Erythroblast (primary cell): Measurements from ENCODE around the gene LPAR3.

ENCODE experiments used
- DNase-seq, 2 experiments: peaks; one replicate each; lab custom pipeline; 2025; lab: John Stamatoyannopoulos, UW
- GATA1 ChIP-seq: IDR thresholded peaks from 2 replicates; pipeline ENCODE4 v1.6.1; 2011; ENCODE audit warnings: low read depth, mild to moderate bottlenecking, control low read depth, low read length, moderate library complexity
- POLR2A ChIP-seq: IDR thresholded peaks from 2 replicates; pipeline ENCODE4 v1.6.1; 2011; ENCODE audit warnings: mild to moderate bottlenecking, low read length

The LPAR3 gene

DNA sequence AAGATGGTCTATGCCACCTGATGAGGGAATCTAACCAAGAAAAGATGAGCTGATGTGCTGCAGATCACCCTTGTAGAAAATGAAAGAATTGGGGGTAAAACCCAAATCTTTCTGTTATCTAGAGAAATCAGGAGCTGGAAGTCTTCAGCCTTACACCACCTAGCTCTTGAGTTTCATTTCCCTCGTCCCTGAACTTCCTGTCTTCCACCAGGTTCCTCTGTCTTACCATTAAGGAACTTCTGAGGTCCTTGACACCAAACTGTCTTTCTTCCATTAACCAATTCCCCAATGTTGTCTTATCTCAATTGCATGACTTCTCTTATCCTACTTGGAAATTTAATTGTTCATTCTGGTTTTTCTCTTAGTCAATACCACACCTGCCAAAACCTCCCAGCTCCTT lies 31.5 kb downstream of the LPAR3 start:
- no peak for TF ChIP-seq POLR2A
- no peak for TF ChIP-seq GATA1
- DNase-seq = no peak

DNA sequence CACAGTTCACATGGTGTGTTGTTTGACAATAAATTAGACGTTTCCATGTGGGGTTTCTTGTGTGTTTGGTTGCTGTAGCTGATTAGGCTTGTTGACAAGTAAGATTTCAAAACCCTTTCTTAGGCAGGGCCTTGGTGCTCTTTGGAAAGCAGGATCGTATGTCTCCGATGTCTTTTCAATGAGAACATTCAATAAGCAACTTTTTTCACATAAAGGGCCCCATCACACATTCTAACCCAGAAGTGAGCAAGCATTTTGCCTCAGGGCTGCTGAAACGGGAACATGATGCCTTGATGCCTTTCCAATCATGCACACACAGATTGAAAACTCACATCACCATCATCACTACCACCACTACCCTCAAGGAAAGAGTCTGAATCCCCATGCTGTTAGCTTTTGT lies 33.1 kb downstream of the LPAR3 start:
- no peak for DNase-seq
- TF ChIP-seq POLR2A (no peak), GATA1 (no peak)

DNA sequence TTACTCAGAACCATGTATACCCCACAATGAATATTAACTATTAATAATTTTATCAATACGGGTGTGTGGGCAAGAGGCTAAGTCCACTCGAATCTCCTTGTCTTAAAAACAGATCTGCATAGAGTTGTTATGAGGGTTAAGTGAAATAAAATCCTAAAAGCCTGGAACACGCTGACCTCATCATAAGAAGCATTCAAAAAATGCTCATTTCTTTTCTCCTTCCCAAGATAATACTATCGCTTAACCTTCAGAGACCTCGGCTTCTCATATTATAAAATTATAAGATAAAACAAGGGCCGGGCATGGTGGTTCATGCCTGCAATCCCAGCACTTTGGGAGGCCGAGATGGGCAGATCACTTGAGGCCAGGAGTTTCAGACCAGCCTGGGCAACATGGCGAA lies 35.1 kb downstream of the LPAR3 start:
- no peak for TF ChIP-seq GATA1
- TF ChIP-seq POLR2A = no peak
- no peak for DNase-seq

DNA sequence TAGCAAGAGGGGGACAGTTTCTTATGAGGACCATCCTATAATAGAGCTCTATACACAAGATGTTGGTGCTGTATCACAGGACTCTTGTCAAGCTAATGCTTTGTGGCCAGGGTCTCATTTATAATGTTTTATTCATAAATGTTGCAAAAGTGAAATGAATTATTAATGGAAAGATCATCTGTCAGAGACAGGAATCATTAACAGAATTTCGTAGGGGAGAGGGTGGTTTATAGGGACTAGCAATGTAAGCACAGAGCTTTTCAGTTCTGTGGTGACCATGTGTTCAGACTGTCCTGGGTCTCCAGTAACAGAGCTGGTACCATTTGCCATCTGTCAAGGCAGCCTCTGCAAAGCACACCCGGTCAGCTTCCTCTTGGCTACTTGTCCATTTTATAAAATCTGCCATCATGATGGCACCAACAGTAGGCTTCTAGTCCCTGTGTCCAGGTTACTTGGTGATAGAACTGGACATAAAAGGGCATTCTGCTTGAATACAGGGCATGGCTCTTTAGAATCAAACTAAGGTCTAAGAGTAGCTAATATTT lies 36.2 kb downstream of the LPAR3 start:
- no peak for TF ChIP-seq POLR2A
- TF ChIP-seq GATA1 = no peak

DNA sequence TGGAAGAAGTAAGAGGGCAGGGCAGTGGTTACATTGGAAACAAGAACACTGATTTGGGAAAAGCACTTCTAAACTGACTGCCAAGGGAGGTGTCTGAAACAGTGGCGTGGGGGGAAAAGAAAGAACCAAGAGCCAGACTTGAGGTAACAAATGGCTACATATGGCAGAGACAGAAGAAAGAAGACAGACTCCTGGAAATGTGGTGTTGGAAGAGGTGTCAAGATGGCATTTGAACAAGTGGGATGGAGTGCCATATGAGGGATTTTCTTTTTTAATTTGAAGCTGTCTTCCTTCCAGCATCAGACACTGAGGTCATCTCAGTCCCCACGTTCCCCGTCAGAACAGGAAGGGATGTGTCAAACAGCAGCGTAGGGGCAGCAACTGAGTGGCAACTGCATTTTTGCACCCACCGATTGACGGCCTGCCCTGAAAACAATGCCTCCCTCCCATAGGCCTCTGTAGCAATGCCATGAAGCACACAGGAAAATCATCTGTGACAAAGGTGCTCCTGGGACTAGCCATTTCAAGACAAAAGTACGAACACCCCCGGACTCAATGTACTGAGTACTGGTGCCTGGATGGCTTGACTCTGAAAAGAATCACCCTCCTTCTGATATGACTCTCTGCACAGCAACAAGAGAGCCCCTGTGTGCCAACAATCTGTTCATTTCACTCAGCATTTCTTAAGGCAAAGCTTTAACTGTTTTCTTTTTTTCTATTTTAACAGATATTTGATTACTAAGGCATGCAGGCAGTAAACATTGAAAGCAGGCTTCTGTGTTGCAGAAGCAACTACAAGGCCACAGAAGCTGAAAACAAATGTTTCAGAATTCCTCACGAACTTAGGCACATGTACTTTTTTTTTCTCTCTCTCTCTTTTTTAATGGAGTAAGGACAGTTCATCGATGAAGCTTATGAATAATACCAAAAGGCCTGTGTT lies 37.0 kb downstream of the LPAR3 start:
- DNase-seq = no peak
- TF ChIP-seq GATA1 (no peak), POLR2A (no peak)

More for the DNA sequence above, 36.2 kb downstream of the LPAR3 start:
- no peak for DNase-seq

DNA sequence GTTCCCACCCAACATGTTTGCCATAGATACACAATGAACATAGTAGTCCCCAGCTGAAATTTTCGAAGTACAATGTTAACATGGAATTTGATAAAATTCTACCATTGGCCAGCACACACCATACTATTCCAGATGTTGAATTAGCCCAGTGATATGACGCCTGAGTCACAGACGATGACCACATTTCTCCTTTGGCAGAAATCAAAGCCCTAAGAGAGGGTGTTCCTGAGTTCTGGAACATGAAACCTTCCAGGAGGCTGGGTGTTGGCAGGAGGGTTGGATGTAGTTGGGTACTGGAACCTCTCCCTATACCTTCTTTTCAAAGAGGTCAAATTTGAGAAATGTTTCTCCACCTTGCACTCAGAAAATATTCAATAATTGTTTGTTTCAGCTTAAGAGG lies 37.8 kb downstream of the LPAR3 start:
- TF ChIP-seq GATA1 = no peak
- TF ChIP-seq POLR2A = no peak
- DNase-seq = no peak

DNA sequence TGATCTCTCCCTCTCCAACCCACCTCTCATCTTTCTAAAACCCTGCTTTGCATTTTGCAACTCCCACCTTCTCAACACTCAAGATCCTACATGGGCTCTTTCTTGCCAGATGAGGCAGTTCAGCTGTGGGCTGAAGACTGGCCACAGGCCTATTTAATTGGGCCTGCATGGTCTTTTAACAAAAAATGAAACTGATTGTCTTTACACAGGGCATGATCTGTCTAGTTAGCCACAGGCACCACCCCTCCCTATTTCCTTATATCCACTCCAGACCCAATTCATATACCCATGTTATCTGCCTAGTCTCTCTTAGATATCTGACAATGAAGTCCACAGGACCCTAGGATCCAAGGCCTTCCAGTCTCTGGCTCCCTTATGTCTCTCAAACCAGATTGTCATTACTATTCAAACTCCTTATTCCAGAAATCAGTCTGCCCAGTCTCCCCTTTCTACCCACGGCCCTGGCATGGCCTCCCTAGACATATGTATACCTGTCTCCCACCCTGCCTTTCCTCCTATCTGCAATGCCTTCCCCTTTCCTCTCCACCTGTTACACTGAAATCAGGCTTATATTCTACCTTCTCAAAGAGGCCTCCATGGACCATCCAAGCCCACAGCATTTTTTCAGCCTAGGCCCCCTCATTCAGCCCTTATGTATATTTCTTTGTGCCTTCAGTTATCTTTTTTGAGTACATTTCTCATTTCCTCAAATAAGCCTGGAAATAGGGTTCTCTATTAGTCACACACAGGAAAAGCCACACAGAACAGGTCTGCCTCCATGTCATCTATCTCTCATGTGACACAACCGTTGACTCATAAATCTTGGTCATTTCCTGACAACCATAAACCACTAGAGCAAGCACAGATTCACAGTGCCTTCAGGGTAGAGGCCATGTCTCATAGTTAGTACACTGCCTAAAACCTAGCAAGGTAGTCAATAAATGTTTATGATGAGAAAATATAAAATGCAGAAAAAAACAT lies 39.0 kb downstream of the LPAR3 start:
- TF ChIP-seq POLR2A (no peak), GATA1 (no peak)
- DNase-seq = no peak

DNA sequence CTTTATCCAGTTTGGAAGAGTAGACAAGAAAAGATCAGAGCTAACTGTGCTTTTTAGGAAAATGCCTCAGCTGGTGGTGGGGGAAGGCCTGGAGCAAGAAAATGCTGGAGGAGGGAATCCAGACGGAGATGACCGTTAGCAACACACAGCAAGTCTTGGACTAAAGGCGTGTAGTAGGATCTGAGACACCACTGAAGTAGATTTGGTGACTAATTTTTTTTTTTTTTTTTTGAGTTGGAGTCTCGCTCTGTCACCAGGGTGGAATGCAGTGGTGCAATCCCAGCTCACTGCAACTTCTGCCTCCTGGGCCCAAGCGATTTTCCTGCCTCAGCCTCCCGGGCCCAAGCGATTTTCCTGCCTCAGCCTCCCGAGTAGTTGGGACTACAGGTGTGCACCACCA lies 41.2 kb downstream of the LPAR3 start:
- DNase-seq = no peak
- no peak for TF ChIP-seq POLR2A
- no peak for TF ChIP-seq GATA1

DNA sequence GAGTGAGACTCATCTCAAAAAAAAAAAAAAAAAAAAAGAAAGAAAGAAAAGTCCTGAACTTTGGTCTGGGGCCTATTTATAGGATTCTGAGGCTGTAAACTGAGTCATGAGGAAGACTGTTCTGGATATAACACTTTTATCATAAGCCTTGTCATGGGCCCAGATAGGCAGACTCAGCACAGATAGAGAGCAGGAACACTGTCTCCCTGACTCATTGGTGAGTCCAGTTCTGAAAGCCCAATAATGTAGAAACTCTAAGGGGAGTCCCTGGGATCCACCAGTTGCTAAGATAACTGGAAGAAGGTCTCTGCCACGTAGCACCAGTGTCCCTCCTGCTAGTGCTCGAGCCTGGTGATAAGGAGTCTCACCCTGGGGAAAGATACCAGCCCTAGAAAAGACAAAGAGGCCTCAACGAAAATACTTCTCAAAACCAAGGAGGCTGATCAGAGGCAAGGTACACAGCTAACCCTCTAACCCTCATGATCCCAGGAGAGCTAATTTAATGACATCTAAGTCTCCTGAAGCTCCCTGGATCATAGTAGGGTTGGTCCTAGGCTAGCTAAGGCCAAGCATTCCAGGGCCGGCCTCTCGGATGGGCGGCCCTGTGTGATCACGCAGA lies 43.5 kb downstream of the LPAR3 start:
- no peak for TF ChIP-seq GATA1
- TF ChIP-seq POLR2A = no peak
- DNase-seq = no peak

DNA sequence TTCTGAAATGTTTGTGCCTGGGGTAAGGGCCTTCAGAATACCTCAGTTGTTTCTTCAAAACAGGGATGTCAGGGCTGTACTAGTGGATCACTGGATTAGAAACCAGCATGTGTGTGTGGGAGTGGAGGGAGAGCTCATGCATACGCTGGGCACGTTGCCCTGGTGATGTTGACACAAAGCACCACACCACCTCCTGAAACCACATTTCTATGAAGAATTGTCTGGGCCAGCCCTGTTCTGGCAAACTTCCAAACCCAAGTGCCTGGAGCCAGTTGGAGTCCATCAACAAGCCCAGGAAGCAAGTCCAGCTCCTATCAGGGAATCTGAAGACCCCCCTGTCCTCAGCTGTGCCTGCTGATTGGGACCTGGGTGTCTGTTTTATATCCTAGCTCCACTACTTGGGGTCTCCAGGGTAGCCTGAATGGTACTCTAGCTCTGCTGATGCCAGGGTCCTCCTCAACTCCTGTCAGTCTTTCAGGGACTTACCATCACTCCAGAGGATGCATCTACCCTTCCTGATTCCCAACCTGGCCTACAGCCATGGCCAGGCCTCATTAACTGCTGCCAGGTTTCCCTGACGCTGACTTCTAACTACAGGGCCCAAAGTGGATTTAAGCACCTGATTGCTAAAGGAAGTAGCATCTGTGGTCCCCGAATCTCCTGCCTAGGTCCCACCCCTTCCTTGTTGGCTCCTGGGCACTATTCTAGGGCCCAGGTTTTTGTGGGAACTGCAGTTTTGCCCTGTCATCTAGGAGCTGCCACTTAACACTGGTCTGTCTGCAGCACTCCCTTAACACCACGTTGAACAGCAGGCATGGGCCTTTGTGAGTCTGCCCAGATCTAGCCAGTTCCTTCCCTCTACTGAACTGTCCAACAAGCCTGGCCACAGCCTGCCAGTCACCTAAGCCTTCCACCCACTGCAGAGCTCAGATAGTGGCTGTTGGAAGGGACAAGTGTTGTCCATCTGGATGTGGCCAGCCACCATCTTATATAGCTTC lies 45.5 kb downstream of the LPAR3 start:
- no peak for DNase-seq
- TF ChIP-seq POLR2A (no peak), GATA1 (no peak)

DNA sequence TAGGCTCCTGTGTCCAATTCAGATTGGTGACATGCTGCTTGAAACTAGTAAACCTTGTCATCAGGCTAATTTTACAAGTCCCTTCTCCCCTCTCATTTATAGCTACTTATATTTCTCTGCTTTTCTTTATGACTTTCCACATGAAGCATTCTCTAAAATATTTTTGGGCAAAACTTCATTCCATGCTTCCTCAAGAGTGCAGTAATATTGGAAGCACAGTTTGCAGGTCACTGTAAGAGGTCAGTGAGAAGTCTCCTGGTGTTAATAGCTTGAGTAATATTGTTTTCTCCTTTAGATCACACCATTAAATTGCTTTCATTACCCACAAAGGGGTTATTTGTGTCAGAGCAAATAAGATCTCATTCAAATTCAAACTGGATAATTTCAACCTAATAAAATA lies 46.6 kb downstream of the LPAR3 start:
- no peak for DNase-seq
- TF ChIP-seq POLR2A = no peak
- TF ChIP-seq GATA1 = no peak

DNA sequence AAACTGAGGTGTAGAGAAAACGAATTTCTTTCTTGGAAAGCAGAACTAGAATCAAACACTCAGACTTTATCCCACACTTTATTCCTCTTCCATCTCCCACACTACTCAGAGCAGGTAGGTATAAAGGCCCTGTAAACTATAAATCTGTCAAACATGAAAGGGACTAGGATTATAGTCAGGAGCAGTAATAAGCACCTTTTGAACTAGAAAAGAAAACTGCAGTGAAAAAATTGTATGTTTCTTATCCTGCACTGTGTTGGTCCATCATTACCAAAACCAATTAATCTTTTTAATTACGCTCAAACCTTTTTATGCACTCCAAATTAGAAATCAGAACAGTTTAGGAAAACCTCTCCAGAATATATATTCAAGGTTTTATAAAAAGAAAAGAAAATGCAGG lies 47.6 kb downstream of the LPAR3 start:
- no peak for DNase-seq
- no peak for TF ChIP-seq GATA1
- no peak for TF ChIP-seq POLR2A

DNA sequence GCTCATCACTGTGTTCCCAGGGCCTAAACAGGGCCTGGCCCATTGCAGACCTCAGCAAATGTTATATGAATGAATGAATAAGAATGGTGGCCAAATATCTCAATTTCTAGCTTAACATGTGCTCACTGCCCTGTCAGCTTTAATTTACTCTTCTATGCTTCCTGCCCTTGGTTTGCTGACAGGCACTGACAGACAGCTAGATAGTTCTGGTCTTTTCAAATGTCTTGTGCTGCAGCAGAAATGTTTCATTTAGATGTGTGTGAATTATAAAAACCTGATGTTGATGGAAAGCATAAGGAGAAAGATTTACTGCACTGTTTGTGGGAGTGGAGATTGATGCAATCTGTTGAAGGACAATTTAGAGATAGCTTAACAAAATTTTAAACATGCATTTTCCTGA lies 48.9 kb downstream of the LPAR3 start:
- no peak for DNase-seq
- TF ChIP-seq GATA1 (no peak), POLR2A (no peak)
